WI38 (cell line): Measurements from ENCODE around the gene SLCO2A1.

Source experiments
- H3K4me3 ChIP-seq: 2 replicates; pipeline ENCODE4 v1.5.1; 2011; ENCODE audit warnings: low read depth, mild to moderate bottlenecking, control low read depth, low read length
- CTCF ChIP-seq: IDR thresholded peaks from 2 replicates; pipeline ENCODE4 v1.5.1; 2012; ENCODE audit warnings: low read depth, mild to moderate bottlenecking, control low read depth, low read length

SLCO2A1 gene

GRCh38 chr3:133888726-133889340 lies 140.9 kb downstream of the SLCO2A1 start:
- no peak overlapping the region for H3K4me3 ChIP-seq
- no peak for TF ChIP-seq CTCF

- TF ChIP-seq CTCF = no peak
- no peak overlapping the region for H3K4me3 ChIP-seq
Observed at GRCh38 chr3:133887803-133888703, 141.7 kb downstream of the SLCO2A1 start.

GRCh38 chr3:133887074-133887802 lies 142.5 kb downstream of the SLCO2A1 start:
- TF ChIP-seq CTCF = no peak

GRCh38 chr3:133886031-133886722 lies 143.5 kb downstream of the SLCO2A1 start:
- TF ChIP-seq CTCF = no peak
- H3K4me3 ChIP-seq = no peak overlapping the region

More at GRCh38 chr3:133887074-133887802, 142.5 kb downstream of the SLCO2A1 start:
- no peak overlapping the region for H3K4me3 ChIP-seq

- no peak overlapping the region for H3K4me3 ChIP-seq
- TF ChIP-seq CTCF = no peak
Observed at GRCh38 chr3:133884887-133885711, 144.6 kb downstream of the SLCO2A1 start.
